ENCODE results near the gene FCAMR. TPM values are rescaled to one million over a fixed set of nuclear protein-coding genes. Genes with fewer than 3 reads are reported as not detected.

FCAMR gene
- total RNA-seq, 2 experiments from 2014 or later, result not detected

- ChIA-PET POLR2A (no interaction called here), CTCF (interaction anchor here (0.5 to 0.8 kb wide), 2 partner anchors 16 to 80 kb away, joined by 3 read pairs; partner anchors contain the start of gene PIGR)
These were observed 8.6 kb downstream of the FCAMR start for GRCh38 chr1:206961668-206962067.

GRCh38 chr1:206960676-206961386, 9.4 kb downstream of the FCAMR start:
- ChIA-PET POLR2A (no interaction called here), CTCF (interaction anchor here (0.5 kb wide), 1 partner anchor 80 kb away, joined by 3 read pairs; no protein-coding TSS in a partner anchor)

GRCh38 chr1:206958144-206958543, 12.1 kb downstream of the FCAMR start:
- POLR2A ChIA-PET, result no interaction called here
- CTCF ChIA-PET, result interaction anchor here (1.5 to 1.8 kb wide), 2 partner anchors 22 to 24 kb away, joined by 3 to 5 read pairs; no protein-coding TSS in a partner anchor

GRCh38 chr1:206957639-206958038, 12.6 kb downstream of the FCAMR start:
- ChIA-PET POLR2A (no interaction called here), CTCF (interaction anchor here (1.8 kb wide), 1 partner anchor 24 kb away, joined by 5 read pairs; no protein-coding TSS in a partner anchor)

- CTCF ChIA-PET, result interaction anchor here (1.3 kb wide), 1 partner anchor 10 kb away, joined by 4 read pairs; the partner anchor contains the start of gene PIGR
These were observed 14.5 kb downstream of the FCAMR start for GRCh38 chr1:206955476-206956451.

GRCh38 chr1:206954459-206955342, 15.6 kb downstream of the FCAMR start:
- POLR2A ChIA-PET, result interaction anchor here (0.6 kb wide), 1 partner anchor 279 kb away, joined by 4 read pairs; no protein-coding TSS in a partner anchor
- CTCF ChIA-PET, result interaction anchor here (0.6 to 1.3 kb wide), 4 partner anchors 9 to 28 kb away, joined by 3 to 4 read pairs (median 3); partner anchors contain the start of gene PIGR

More at GRCh38 chr1:206955476-206956451, 14.5 kb downstream of the FCAMR start:
- POLR2A ChIA-PET, result no interaction called here

- CTCF ChIA-PET, result interaction anchor here (1.3 kb wide), 1 partner anchor 29 kb away, joined by 3 read pairs; no protein-coding TSS in a partner anchor
- POLR2A ChIA-PET, result no interaction called here
These were observed 16.6 kb downstream of the FCAMR start for GRCh38 chr1:206953626-206954025.

- ChIA-PET POLR2A (no interaction called here), CTCF (no interaction called here)
These were observed 17.1 kb downstream of the FCAMR start for GRCh38 chr1:206953126-206953525.

- ChIA-PET POLR2A (no interaction called here), CTCF (interaction anchor here (1.1 to 2.0 kb wide), 2 partner anchors 16 to 45 kb away, joined by 3 to 5 read pairs; no protein-coding TSS in a partner anchor)
These were observed 18.1 kb downstream of the FCAMR start for GRCh38 chr1:206952171-206952570.

GRCh38 chr1:206951318-206952100, 18.8 kb downstream of the FCAMR start:
- ChIA-PET CTCF (interaction anchor here (1.1 to 2.0 kb wide), 2 partner anchors 15 to 46 kb away, joined by 3 to 5 read pairs; no protein-coding TSS in a partner anchor), POLR2A (no interaction called here)

GRCh38 chr1:206949641-206950040, 20.6 kb downstream of the FCAMR start:
- POLR2A ChIA-PET, result no interaction called here
- CTCF ChIA-PET, result no interaction called here

- CTCF ChIA-PET, result no interaction called here
- POLR2A ChIA-PET, result no interaction called here
These were observed 21.1 kb downstream of the FCAMR start for GRCh38 chr1:206949208-206949607.

GRCh38 chr1:206947255-206947654, 23.0 kb downstream of the FCAMR start:
- ChIA-PET POLR2A (no interaction called here), CTCF (interaction anchor here (0.9 to 1.4 kb wide), 3 partner anchors 14 to 34 kb away, joined by 3 to 4 read pairs (median 4); no protein-coding TSS in a partner anchor)

- POLR2A ChIA-PET, result no interaction called here
- CTCF ChIA-PET, result interaction anchor here (0.7 to 1.7 kb wide), 5 partner anchors 9 to 35 kb away, joined by 3 to 4 read pairs (median 4); no protein-coding TSS in a partner anchor
These were observed 24.0 kb downstream of the FCAMR start, which contains the start of gene PIGR for GRCh38 chr1:206946261-206946660. TSS of gene PIGR (minus strand) at chr1:206946466. CDS start at chr1:206940531, 5,935 bp downstream.

- ChIA-PET POLR2A (no interaction called here), CTCF (interaction anchor here (1.2 to 1.7 kb wide), 3 partner anchors 9 to 16 kb away, joined by 3 to 4 read pairs (median 4); no protein-coding TSS in a partner anchor)
These were observed 24.5 kb downstream of the FCAMR start for GRCh38 chr1:206945779-206946178.

- ChIA-PET POLR2A (no interaction called here), CTCF (no interaction called here)
These were observed 25.6 kb downstream of the FCAMR start for GRCh38 chr1:206944703-206945102.

GRCh38 chr1:206941766-206942418, 28.4 kb downstream of the FCAMR start:
- ChIA-PET POLR2A (no interaction called here), CTCF (no interaction called here)
